LHCN-M2 (cell line): ENCODE results near the gene GPR148. TPM values are rescaled to one million over a fixed set of nuclear protein-coding genes. Genes with fewer than 3 reads are reported as not detected.

Experiments
- DNase-seq: peaks from one replicate; pipeline ENCODE4 v3.0.0-alpha.2; 2012; ENCODE audit warnings: low read depth
- total RNA-seq: library from RNA; depleted of rRNA; stranded (reverse); fragments of >200 nt; gene quantifications from 2 replicates; pipeline ENCODE4 v1.2.3, GENCODE V29; 2014; rRNA removed

Gene GPR148
- total RNA-seq, 1 experiment from 2014 or later: not detected

GRCh38 chr2:130769343-130769907, 40.6 kb downstream of the GPR148 start:
- no peak for DNase-seq

DNA sequence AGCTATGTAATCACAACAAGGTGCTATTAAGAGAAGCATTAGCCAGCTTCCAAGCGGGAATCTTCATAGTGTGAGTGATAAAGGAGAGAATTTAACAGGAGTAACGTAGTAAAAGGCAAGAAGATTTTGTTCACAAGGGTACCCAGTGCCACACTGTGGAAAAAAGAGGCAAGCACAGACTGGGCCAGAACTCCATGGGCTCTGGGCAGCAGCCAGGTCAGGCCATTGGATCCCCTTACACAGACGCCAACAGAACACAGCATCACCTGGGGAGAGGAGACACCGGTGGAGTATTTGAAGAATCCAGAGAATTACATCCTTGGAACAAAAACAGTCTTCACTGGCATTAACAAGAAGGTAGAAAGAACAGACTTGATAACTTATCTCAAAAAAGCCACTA, 47.7 kb downstream of the GPR148 start:
- DNase-seq: no peak

GRCh38 chr2:130778781-130779180, 49.9 kb downstream of the GPR148 start:
- DNase-seq: no peak

Other genes starting within 250 kb of the GPR148 start
- gene POTEI, start 219.7 kb upstream of the GPR148 start, total RNA-seq: not detected in 2 replicates
- not detected in 2 replicates for gene CFC1B, start 207.8 kb upstream of the GPR148 start, total RNA-seq
- not detected in 2 replicates for gene CFC1, start 129.5 kb upstream of the GPR148 start, total RNA-seq
- gene POTEJ, start 117.6 kb upstream of the GPR148 start, total RNA-seq: not detected in 2 replicates
- gene AMER3, start 26.5 kb downstream of the GPR148 start, total RNA-seq: not detected in 2 replicates
- gene ARHGEF4, start 107.8 kb downstream of the GPR148 start, total RNA-seq: 0.23 TPM in 1 of 2 replicates, not detected in the other